GM12864 (cell line): ENCODE data around the gene SLC6A6.

Source experiments
- DNase-seq: peaks from one replicate; pipeline ENCODE4 v3.0.0-alpha.2; 2011; ENCODE audit warnings: low read depth
- H3K4me3 ChIP-seq: 2 replicates; pipeline ENCODE4 v1.5.1; 2011; ENCODE audit warnings: mild to moderate bottlenecking, low read depth, low read length, control low read depth
- TF ChIP-seq, protein P1 (sequence below): IDR thresholded peaks from 2 replicates; pipeline ENCODE4 v1.5.1; 2011; ENCODE audit warnings: low read depth, mild to moderate bottlenecking, moderate library complexity, low read length, control low read depth, inconsistent platforms; ENCODE audit errors: missing control alignments

Gene SLC6A6

DNA sequence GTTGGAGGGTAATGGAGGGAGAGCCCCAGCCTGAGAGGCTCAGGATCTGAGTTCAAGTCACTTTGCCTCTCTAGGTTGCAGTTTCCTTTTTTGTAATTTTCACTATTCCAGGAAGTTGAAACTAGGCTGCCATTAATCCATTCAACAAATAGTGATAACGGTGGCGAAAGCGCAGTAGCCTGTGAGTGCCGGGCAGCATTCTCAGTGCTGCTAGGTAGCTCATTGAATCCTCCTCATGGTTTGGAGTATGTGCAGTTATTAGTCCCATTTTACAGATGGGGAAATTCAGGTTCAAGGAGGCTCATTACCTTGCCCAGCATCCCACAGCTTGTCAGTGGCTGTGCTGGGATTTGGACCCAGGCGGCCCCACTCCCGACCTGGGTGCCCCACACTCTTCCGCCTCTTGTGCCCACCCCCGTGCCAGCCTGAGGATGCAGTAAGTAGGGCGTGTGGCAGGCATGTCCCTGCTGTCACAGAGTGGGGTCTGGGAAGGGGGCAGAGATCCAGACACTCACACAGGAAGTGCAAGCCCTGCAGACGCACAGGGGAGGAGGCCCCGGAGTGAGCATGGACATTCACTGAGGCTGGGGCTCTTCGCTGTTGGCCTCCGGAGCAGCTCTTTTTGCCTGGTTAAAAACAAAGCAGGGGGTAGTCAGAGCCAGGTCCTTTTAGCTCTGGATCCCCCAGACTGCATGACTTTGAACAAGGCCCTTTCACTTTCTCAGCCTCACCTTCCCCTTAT, 58.8 kb downstream of the SLC6A6 start:
- TF ChIP-seq, protein P1, sequence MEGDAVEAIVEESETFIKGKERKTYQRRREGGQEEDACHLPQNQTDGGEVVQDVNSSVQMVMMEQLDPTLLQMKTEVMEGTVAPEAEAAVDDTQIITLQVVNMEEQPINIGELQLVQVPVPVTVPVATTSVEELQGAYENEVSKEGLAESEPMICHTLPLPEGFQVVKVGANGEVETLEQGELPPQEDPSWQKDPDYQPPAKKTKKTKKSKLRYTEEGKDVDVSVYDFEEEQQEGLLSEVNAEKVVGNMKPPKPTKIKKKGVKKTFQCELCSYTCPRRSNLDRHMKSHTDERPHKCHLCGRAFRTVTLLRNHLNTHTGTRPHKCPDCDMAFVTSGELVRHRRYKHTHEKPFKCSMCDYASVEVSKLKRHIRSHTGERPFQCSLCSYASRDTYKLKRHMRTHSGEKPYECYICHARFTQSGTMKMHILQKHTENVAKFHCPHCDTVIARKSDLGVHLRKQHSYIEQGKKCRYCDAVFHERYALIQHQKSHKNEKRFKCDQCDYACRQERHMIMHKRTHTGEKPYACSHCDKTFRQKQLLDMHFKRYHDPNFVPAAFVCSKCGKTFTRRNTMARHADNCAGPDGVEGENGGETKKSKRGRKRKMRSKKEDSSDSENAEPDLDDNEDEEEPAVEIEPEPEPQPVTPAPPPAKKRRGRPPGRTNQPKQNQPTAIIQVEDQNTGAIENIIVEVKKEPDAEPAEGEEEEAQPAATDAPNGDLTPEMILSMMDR: no peak

DNA sequence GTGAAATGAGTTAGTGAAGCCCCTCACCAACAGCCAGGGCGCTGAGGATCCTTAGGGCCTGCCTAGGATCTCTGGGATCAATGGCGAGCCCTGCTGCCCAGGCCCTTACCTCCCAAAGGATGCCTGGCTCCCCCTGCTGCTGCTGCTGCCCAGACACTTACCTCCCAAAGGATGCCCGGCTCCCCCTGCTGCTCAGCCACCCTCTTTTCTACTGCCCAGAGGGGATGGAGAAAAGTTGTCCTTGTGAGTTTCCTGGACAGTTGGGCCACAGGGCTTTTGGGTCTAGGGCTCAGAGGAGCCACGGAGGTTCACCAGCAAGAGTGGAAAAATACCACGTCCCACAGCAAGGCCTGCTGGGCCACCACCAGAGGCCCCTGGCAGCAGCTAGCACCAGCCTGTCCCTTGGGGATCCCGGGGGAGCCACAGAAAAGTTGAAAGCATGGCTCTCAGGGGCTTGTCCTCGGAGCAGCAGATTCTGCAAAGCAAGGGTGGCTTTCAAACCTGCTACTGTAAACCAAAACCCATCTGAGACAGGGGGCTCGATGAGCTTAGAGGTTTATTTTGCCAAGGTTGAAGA, 59.4 kb downstream of the SLC6A6 start:
- DNase-seq: no peak
- H3K4me3 ChIP-seq: no peak overlapping the region
- TF ChIP-seq, protein P1: peak; percentile 52

More for the DNA sequence above, 58.8 kb downstream of the SLC6A6 start:
- no peak overlapping the region for H3K4me3 ChIP-seq
- DNase-seq: no peak

DNA sequence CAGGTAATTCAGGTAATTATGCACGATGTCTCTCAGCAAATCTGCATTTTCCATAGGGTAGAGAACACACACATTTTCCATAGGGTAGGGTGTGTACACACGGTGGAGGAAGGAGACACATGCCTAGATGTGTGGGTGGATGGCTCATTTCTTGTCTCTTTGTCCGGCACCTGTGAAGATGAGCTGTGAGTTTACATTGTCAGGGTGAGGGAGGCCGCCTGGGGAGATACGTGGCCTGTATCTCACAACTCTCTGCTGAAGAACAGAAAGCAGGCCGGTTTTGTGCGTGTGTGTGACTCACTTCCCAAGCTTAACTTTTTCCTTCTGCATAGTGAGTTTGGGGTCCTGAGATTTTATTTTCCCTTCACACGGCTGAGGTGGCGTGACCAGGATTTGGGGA, 60.3 kb downstream of the SLC6A6 start:
- H3K4me3 ChIP-seq: no peak overlapping the region
- no peak for DNase-seq
- TF ChIP-seq, protein P1: no peak

DNA sequence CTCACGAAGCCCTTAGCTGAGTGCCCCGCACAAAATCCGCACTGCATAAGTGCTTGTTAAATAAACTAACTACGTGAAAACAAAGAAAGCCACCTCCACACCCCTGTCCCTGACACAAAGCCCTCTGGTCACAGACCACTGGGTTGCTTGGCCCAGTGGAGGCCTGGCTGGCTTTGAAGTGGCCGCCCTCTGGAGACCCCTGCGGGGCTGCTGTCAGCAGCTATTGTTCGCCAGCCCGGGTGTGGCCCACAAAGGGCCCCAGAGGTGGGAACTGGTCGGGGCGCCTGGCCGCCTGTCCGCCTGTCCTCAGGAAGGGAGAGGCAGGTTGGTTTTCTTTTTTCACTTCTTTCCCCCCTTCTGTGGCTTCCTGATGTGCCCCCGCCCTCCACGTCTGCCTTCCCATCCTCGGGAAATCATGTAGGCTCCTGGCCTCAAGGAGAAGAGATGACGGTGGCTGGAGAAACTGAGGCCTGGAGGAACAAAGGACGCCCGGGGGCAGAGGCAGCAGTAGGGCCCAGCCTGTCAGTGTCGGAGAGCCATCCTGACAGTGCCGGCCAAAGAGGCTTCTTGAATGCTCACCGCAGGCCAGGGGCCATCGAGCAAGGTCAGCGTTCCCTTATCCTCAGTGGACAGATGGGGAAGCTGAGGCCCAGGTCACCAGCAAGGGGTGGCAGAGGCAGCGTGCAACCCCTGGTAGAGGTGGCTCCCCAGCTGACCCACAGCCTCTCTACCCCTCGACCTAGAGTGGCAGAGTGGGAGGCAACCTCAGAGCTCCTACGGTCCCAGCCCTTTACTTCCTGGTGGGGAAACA, 61.1 kb downstream of the SLC6A6 start:
- H3K4me3 ChIP-seq: no peak overlapping the region
- TF ChIP-seq, protein P1: no peak
- DNase-seq: no peak

DNA sequence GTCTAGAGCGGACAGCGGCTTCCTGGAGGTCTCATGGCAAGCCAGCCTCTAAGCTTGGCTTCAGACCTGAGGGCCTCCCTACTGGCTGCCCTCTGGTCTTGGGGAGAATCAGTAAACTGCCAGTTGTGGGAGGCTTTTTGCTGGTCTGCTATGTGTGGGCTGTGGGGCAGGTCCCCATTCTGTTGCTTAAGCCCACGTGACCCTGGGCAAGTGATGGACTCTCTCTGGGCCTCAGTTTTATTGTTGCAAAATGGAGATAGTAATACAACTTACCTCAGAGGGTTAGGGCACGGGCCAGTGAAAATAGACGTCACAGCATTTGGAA, 61.7 kb downstream of the SLC6A6 start:
- H3K4me3 ChIP-seq: no peak overlapping the region
- TF ChIP-seq, protein P1: no peak
- DNase-seq: no peak

DNA sequence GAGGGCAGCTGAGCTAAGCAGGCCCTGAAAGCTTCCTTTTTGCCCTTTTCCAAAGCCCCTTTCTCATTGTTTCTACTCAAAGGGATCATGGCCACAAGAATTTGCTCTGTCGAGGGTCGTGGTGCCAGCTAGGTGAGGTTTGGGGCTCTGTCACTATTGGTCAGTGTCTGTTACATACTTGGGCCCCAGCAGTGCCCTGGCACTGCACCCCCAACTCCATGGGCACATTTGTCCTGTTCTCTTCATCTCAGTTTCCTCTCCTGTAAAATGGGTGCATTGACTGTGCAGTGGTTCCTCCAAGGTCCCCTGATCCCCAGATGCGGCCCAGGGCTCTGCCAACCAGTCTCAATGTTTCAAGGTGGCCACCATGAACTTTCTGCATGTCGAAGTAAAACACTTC, 62.1 kb downstream of the SLC6A6 start:
- no peak overlapping the region for H3K4me3 ChIP-seq
- TF ChIP-seq, protein P1: no peak
- no peak for DNase-seq

DNA sequence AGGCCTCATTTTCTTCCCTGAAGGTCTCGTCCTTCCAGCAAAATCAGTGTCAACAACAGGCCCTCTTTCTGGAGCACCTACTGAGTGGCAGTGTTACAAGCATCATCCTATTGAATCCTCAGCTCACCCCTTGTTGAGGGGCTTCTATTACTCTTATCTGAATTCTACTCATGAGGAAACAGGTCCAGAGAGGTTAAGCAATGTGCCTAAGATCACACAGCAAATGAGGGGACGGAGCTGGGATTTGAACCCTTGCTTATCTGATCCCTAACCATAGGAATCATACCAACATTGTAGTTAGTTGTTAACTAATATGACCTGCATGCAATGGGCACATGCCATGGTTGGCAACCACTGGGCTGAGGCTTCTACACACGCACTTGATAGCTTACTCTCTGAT, 63.0 kb downstream of the SLC6A6 start:
- no peak overlapping the region for H3K4me3 ChIP-seq

More for the DNA sequence above, 63.0 kb downstream of the SLC6A6 start:
- DNase-seq: no peak
- TF ChIP-seq, protein P1: no peak
